A549 (cell line): ENCODE data around the gene TSPYL1.

Source experiments
- CBX2 ChIP-seq: fragments of 200-600 bp; sonication (generic); IDR thresholded peaks from 2 replicates; pipeline ENCODE4 v1.6.1; 2016; ENCODE audit warnings: low read depth, mild to moderate bottlenecking, borderline replicate concordance
- CTCF ChIP-seq: fragments of >200 bp; sonication (Bioruptor Twin); formaldehyde crosslinking; IDR thresholded peaks from 3 replicates; pipeline ENCODE4 v1.5.1; 2016
- ESRRA ChIP-seq: fragments of 150-350 bp; IDR thresholded peaks from 2 replicates; pipeline ENCODE4 v1.6.1; 2014; ENCODE audit warnings: mild to moderate bottlenecking, low read length, borderline replicate concordance
- KDM5A ChIP-seq: fragments of 200-600 bp; sonication (generic); IDR thresholded peaks from 2 replicates; pipeline ENCODE4 v1.6.1; 2016; ENCODE audit warnings: antibody characterized with exemption, mild to moderate bottlenecking
- MYC ChIP-seq: IDR thresholded peaks from 2 replicates; pipeline ENCODE4 v1.6.1; 2012; ENCODE audit warnings: mild to moderate bottlenecking, inconsistent platforms, low read length, improper control_type of control experiment, borderline replicate concordance
- RCOR1 ChIP-seq: fragments of 150-350 bp; IDR thresholded peaks from 2 replicates; pipeline ENCODE4 v1.6.1; 2014; ENCODE audit warnings: antibody characterized with exemption, low read length, low read depth

GRCh38 chr6:116283191-116283590 lies 3.5 kb upstream of the TSPYL1 start:
- TF ChIP-seq KDM5A (no peak), MYC (no peak), CTCF (no peak), ESRRA (no peak), CBX2 (no peak), RCOR1 (no peak)
